CD4-positive, alpha-beta T cell (primary cell): Measurements from ENCODE around the gene GPRC5C. TPM values are rescaled to one million over a fixed set of nuclear protein-coding genes. Genes with fewer than 3 reads are reported as not detected.

Source experiments
- ATAC-seq: fragments of 200-7000 bp; cut with Tn5 transposase; one replicate; pipeline ENCODE4 v1.10.0; 2022; ENCODE audit warnings: mild to moderate bottlenecking; ENCODE audit not compliant: poor library complexity
- CTCF ChIA-PET: fragments of 350-600 bp; sonication (Branson Sonifier 250); formaldehyde crosslinking; loops from one replicate; lab custom pipeline; 2021; ENCODE audit warnings: antibody characterized with exemption, inconsistent platforms; lab: Charles Lee
- POLR2A ChIA-PET: fragments of 350-600 bp; sonication (Branson Sonifier 250); formaldehyde crosslinking; loops from one replicate; lab custom pipeline; 2021; ENCODE audit warnings: antibody characterized with exemption, inconsistent platforms; lab: Charles Lee
- DNase-seq, 14 experiments: peaks; one replicate each; pipeline ENCODE4 v3.0.0-alpha.2; 2013 to 2020; ENCODE audit warnings: mixed read lengths in 2 of 14
- H3K27ac ChIP-seq, 2 donors: one replicate each; pipeline versions ENCODE4 v1.5.1 to v1.7.0; 2013; ENCODE audit warnings: low read length in 2 of 2, low read depth in 1 of 2, mild to moderate bottlenecking in 1 of 2
- H3K27me3 ChIP-seq, 2 experiments: 1 replicate in 1 of 2; 2 replicates in 1 of 2; pipeline versions ENCODE4 v1.6.1 to v1.7.0; 2013; ENCODE audit warnings: low read length in 2 of 2, control low read depth in 1 of 2, mild to moderate bottlenecking in 1 of 2, moderate library complexity in 1 of 2; ENCODE audit not compliant: insufficient read depth in 2 of 2, control insufficient read depth in 1 of 2
- H3K36me3 ChIP-seq: one replicate; pipeline ENCODE4 v1.6.1; 2013; ENCODE audit warnings: low read length, control low read depth; ENCODE audit not compliant: insufficient read depth
- H3K4me1 ChIP-seq: one replicate; pipeline ENCODE4 v1.6.1; 2013; ENCODE audit warnings: low read length, control low read depth; ENCODE audit not compliant: insufficient read depth
- H3K4me3 ChIP-seq: one replicate; pipeline ENCODE4 v1.5.1; 2013; ENCODE audit warnings: mild to moderate bottlenecking, low read length, moderate library complexity
- H3K9me3 ChIP-seq, 2 experiments: 1 replicate in 1 of 2; 2 replicates in 1 of 2; pipeline versions ENCODE4 v1.6.1 to v1.7.0; 2013; ENCODE audit warnings: low read length in 2 of 2, mild to moderate bottlenecking in 2 of 2, control low read depth in 1 of 2, moderate library complexity in 1 of 2; ENCODE audit not compliant: control insufficient read depth in 1 of 2, insufficient read depth in 1 of 2
- H3K27ac Mint-ChIP-seq: one replicate; pipeline ENCODE4 v1.8.0; 2020; ENCODE audit warnings: mixed read lengths
- H3K27me3 Mint-ChIP-seq: one replicate; pipeline ENCODE4 v1.8.0; 2021; ENCODE audit warnings: mixed read lengths
- H3K36me3 Mint-ChIP-seq: one replicate; pipeline ENCODE4 v1.8.0; 2021; ENCODE audit warnings: low read depth, mixed read lengths
- H3K4me1 Mint-ChIP-seq: one replicate; pipeline ENCODE4 v1.8.0; 2021; ENCODE audit warnings: low read depth, mixed read lengths
- H3K4me3 Mint-ChIP-seq: one replicate; pipeline ENCODE4 v1.8.0; 2020; ENCODE audit warnings: mild to moderate bottlenecking, mixed read lengths
- H3K9me3 Mint-ChIP-seq: one replicate; pipeline ENCODE4 v1.8.0; 2020; ENCODE audit warnings: mixed read lengths
- intact Hi-C, 2 experiments: fragments of 100-400 bp; cut with DNase I in 1 of 2; cut with micrococcal nuclease in 1 of 2; formaldehyde crosslinking; loops; one replicate each; pipeline versions ENCODE4 v1.15.1 to v1.9.0; 2023 to 2025; cut with DNase I, micrococcal nuclease
- total RNA-seq, 174 experiments: library from RNA in 2 of 174; stranded (reverse) in 2 of 174; gene quantifications; one replicate each; pipeline ENCODE4 v1.2.3 and lab custom pipeline; 2021 to 2026
- TF ChIP-seq, protein P1 (sequence below): fragments of 200-600 bp; IDR thresholded peaks from one replicate; pipeline ENCODE4 v1.8.0; 2022; ENCODE audit warnings: antibody characterized with exemption, mild to moderate bottlenecking

Gene GPRC5C
- total RNA-seq, 2 experiments from 2014 or later: not detected

DNA sequence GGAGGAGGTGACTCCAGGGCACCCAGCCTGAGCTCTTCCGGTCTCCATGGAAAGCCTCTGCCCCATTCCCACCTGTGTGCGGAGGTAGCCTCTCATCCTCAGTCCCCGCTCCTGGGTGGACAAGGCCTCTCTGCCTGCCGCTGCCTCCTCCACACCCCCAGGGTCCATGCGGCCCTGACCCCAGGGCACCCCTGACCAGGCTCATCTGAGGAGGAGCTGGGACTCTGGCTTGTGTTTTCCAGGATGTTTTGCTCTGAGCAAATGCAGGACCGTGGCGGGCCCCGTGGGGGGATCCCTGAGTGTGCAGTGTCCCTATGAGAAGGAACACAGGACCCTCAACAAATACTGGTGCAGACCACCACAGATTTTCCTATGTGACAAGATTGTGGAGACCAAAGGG is 41.4 kb downstream of the GPRC5C start:
- H3K36me3 ChIP-seq: peaks cover 31% of the 10 kb centered on the region
- H3K4me1 ChIP-seq: peaks cover 65% of the 10 kb centered on the region
- Mint-ChIP-seq H3K36me3 (peaks cover 26% of the 10 kb centered on the region), H3K27me3 (no peaks in the 10 kb centered on the region), H3K4me1 (peaks cover 49% of the 10 kb centered on the region), H3K9me3 (peaks cover 3% of the 10 kb centered on the region), H3K27ac (peak overlapping the region; percentile 50), H3K4me3 (no peak overlapping the region)
- H3K9me3 ChIP-seq: peaks cover 11 to 12% of the 10 kb centered on the region in 2 experiments
- ChIA-PET POLR2A (no interaction called here), CTCF (no interaction called here)
- intact Hi-C loops: no loop called here
- DNase-seq (no peak), ATAC-seq (no peak)
- no peak overlapping the region for H3K4me3 ChIP-seq
- H3K27me3 ChIP-seq: no peaks in the 10 kb centered on the region
- TF ChIP-seq, protein P1, sequence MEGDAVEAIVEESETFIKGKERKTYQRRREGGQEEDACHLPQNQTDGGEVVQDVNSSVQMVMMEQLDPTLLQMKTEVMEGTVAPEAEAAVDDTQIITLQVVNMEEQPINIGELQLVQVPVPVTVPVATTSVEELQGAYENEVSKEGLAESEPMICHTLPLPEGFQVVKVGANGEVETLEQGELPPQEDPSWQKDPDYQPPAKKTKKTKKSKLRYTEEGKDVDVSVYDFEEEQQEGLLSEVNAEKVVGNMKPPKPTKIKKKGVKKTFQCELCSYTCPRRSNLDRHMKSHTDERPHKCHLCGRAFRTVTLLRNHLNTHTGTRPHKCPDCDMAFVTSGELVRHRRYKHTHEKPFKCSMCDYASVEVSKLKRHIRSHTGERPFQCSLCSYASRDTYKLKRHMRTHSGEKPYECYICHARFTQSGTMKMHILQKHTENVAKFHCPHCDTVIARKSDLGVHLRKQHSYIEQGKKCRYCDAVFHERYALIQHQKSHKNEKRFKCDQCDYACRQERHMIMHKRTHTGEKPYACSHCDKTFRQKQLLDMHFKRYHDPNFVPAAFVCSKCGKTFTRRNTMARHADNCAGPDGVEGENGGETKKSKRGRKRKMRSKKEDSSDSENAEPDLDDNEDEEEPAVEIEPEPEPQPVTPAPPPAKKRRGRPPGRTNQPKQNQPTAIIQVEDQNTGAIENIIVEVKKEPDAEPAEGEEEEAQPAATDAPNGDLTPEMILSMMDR: no peak
- no peak overlapping the region for H3K27ac ChIP-seq

DNA sequence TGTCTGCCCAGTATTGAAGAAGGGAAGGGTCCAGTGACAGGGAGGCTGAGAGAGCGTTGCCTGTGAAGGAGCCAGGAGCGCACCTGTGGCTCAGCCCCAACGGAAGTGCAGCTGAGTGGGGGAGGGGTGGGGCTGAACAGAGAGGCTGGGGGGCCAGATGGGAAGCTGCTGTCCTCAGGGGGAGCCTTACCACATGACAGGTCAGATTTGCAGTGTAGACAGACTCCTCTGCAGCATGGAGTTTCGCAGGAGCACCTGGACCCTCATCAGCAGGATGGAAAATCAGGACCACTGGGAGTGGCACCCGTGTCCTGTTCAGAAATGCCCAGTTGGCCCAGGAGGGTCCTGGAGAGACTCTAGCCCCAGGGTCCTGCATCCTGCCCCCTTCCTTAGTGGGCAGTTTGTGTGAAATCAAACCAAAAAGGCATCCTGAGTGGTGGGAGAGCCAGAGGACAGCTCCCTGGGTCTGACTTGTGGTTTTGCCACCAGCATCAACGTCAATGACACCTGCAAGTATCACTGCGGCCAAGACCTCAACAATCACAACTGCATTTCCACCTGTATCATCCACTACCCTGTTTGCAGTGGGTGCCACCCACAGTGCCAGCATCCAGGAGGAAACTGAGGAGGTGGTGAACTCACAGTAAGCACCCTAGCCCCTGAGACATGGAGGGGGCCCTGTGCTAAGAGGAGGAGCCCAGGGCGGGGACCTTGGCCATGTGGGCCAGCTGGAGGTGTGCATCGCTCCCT is 42.3 kb downstream of the GPRC5C start:
- Histone ChIP-seq H3K4me1 (peaks cover 65% of the 10 kb centered on the region), H3K27ac (no peak overlapping the region), H3K36me3 (peaks cover 31% of the 10 kb centered on the region), H3K4me3 (no peak overlapping the region), H3K27me3 (no peaks in the 10 kb centered on the region), H3K9me3 (peaks cover 11 to 12% of the 10 kb centered on the region in 2 experiments)
- Mint-ChIP-seq H3K27me3 (no peaks in the 10 kb centered on the region), H3K27ac (peak overlapping the region; percentile 50), H3K4me3 (peak overlapping the region; percentile 66), H3K4me1 (peaks cover 58% of the 10 kb centered on the region), H3K9me3 (peaks cover 3% of the 10 kb centered on the region), H3K36me3 (peaks cover 26% of the 10 kb centered on the region)
- ChIA-PET CTCF (interaction anchor here (1.7 kb wide), 1 partner anchor 95 kb away, joined by 3 read pairs; no protein-coding TSS in a partner anchor), POLR2A (no interaction called here)
- ATAC-seq: peak; percentile 71
- TF ChIP-seq, protein P1: no peak
- peak in 7 of 14 experiments; percentile 22 to 77 (median 51) for DNase-seq
- intact Hi-C loops: no loop called here

DNA sequence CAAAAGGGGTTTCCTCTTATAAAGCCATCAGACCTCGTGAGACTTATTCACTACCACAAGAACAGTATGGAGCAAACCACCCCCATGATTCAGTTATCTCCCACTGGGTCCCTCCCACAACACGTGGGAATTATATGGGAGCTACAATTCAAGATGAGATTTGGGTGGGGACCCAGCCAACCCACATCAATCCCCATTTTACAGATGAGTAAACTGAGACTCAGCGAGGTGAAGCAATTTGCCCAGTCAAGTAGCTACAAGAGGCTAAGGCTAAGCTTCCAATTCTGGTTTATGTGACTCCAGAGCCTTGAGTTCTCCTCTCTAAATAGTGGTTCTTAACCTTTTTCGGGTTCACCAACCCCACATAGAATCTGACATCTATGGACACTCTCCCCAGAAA is 43.3 kb downstream of the GPRC5C start:
- no peaks in the 10 kb centered on the region for H3K27me3 Mint-ChIP-seq
- Histone ChIP-seq H3K36me3 (peaks cover 40% of the 10 kb centered on the region), H3K4me1 (peaks cover 70% of the 10 kb centered on the region), H3K27me3 (no peaks in the 10 kb centered on the region), H3K27ac (no peak overlapping the region), H3K4me3 (no peak overlapping the region), H3K9me3 (peaks cover 11 to 12% of the 10 kb centered on the region in 2 experiments)
- peaks cover 62% of the 10 kb centered on the region for H3K4me1 Mint-ChIP-seq
- H3K9me3 Mint-ChIP-seq: peaks cover 3% of the 10 kb centered on the region
- POLR2A ChIA-PET: no interaction called here
- TF ChIP-seq, protein P1: no peak
- CTCF ChIA-PET: interaction anchor here (1.7 kb wide), 1 partner anchor 96 kb away, joined by 3 read pairs; no protein-coding TSS in a partner anchor
- intact Hi-C loops: no loop called here
- ATAC-seq (no peak), DNase-seq (no peak)
- H3K27ac Mint-ChIP-seq: no peak overlapping the region
- peaks cover 26% of the 10 kb centered on the region for H3K36me3 Mint-ChIP-seq
- H3K4me3 Mint-ChIP-seq: no peak overlapping the region
